GM18873 (cell line): ENCODE measurements around the gene GPC6.

Source experiments
- ATAC-seq: cut with Tn5 transposase; IDR thresholded peaks from one replicate; pipeline ENCODE4 v1.9.1; 2021; ENCODE audit warnings: mild to moderate bottlenecking, moderate library complexity, moderate number of reproducible peaks; ENCODE audit not compliant: unreplicated experiment, low FRiP score

GPC6 gene

DNA sequence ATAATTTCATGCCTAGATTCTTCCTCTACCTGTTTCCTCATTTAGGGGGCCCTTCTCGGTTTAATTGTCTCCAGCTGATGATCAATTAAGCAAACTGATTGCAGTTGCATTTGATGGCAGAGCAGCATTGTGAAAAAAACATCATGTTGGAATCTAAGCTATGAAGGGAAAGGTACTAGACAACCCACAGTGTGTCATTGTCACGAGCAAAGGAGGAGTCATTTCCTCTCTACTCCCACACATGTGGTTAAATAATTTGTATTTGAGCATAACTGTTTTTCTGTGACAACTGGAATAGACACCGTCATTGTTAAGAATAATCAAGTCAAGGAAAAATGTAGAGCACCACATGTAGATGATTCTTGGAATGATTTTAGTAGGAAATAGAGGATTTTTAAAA, 1012.5 kb downstream of the GPC6 start:
- no peak for ATAC-seq

DNA sequence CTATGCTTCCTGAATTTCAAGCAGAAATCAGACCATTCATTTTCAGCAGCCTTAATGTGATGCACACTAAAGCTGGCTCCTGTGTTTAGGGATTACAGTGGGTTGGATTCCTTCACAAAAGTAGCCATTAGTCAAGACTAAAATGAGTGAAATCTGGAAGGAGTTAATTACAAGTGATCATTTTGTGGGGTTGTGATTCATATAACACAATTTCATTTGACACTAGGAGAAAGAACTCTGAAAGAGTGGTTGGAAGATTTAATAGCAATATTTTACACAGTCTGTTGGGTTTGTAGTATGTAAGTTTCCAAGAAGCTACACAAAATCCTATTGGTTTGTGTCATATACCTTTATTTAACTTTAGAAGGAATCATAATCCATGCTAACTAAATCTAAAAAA, 1015.9 kb downstream of the GPC6 start:
- no peak for ATAC-seq

- no peak for ATAC-seq
These were observed 1016.9 kb downstream of the GPC6 start for GRCh38 chr13:94243551-94243950.

DNA sequence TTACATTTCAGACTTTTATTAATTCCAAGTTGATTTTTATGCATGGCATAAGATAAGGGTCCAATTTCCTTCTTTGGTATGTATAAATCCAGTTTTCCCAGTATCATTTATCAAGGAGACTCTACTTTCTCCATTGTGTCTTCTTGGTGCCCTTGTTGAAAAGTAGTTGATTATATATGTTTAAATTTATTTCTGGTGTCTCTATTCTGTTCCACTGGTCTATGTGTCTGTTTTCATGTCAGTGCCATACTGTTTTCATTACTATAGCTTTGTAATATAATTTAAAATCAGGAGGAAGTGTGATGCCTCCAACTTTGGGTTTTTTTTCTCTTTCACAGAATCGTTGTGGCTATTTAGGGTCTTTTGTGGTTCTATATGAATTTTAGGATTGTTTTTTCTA, 1019.9 kb downstream of the GPC6 start:
- ATAC-seq: no peak

- ATAC-seq: no peak
These were observed 1021.3 kb downstream of the GPC6 start for GRCh38 chr13:94247890-94248289.

- ATAC-seq: no peak
These were observed 1022.0 kb downstream of the GPC6 start for GRCh38 chr13:94248454-94249228.

- no peak for ATAC-seq
These were observed 1022.9 kb downstream of the GPC6 start for GRCh38 chr13:94249512-94249911.

DNA sequence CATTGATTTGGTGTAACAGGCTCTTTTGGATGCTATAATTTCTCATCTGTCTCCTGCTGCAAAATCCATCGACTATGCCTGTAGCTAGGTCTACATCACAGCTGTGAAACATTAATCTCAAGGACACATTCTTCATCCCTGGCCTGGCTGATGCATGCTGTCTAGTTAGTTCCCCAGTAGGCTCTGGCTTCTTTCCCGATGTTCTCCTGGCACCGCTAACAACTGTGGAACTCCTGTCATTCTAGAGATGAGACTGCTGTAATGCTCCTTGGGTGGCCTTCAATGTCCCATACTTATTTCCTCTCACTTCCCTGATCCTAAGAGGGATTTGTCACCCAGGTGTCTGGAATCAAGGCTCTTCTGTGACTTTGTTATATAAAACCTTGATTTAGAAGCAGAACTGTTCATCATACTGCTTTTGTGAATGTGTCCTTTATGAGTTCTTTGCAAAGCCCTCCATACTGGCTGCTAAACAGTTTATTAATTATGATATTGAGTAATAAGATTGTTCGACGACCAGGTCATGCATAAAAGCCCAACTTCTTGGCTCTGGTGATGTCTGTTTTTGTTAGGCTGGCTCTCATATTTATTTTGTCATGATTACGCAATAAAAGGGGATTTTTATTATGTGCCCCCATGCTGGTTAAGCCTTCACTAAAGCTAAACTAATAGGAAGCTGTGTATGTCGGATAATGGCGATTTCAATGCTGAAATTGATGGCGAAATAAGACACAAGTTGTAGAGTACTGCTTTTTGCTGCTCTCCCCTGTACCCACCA, 1025.4 kb downstream of the GPC6 start:
- no peak for ATAC-seq

DNA sequence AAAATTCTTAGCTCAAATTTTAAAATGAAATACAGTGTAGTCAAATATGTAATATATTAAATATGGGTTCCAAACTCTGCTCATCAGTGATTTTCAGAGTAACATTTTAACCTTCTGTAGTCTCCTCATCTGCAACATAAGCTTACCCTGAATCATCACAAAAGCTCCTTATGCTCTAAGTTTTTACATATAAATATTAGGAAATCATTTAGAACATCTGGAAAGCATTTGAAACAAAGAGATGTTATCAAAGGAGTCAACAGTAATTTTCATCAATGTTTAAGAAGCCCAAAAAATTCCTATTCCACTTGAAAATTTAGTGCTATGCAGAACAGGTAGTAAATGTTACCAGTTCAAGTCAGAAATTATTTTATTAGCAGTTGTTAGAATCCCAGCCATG, 1028.1 kb downstream of the GPC6 start:
- no peak for ATAC-seq

- no peak for ATAC-seq
These were observed 1030.1 kb downstream of the GPC6 start for GRCh38 chr13:94256721-94257120.

- ATAC-seq: no peak
These were observed 1033.4 kb downstream of the GPC6 start for GRCh38 chr13:94259984-94260383.

- no peak for ATAC-seq
These were observed 1034.6 kb downstream of the GPC6 start for GRCh38 chr13:94261163-94261562.

- ATAC-seq: no peak
These were observed 1036.4 kb downstream of the GPC6 start for GRCh38 chr13:94263038-94263437.

DNA sequence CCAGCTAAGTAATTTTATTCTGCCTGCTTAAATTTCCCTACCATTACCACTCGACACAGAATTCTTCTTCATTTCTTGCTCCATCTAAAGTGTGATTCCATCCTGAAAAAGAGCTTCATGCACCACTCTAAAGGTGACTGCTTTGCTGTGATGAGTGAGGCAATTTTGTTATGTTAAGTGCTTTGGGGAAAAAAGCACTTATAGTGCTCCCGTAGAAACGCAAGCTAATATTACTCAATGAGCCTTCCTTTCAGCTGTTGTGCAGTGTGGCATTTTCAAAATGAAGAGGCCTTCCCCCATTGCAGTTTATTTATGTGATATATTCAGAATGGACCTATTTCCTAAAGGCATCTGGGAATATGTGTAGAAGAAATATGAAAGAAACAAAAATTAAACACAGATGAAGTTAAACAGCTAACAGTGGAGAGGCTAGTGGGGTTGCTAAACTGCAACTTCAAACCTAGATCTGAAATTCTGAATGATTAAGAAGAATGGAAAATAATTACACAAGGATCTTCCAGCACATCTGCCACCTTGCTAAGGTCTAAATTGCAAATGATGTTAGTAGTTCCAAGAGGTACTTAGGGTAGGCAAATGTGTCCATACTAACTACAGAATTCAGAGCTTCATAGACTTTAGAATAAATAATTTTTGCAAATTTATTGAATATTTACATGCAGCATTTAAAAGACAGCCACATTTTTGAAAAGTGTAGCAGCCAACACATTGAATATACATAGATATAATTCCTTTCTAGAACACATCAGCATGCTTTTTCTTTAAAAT, 1041.2 kb downstream of the GPC6 start:
- no peak for ATAC-seq

GRCh38 chr13:94268661-94269060, 1042.1 kb downstream of the GPC6 start:
- no peak for ATAC-seq

GRCh38 chr13:94269557-94269956, 1043.0 kb downstream of the GPC6 start:
- no peak for ATAC-seq

- ATAC-seq: no peak
These were observed 1043.9 kb downstream of the GPC6 start for GRCh38 chr13:94270556-94270955.

- no peak for ATAC-seq
These were observed 1045.4 kb downstream of the GPC6 start for GRCh38 chr13:94272038-94272437.

DNA sequence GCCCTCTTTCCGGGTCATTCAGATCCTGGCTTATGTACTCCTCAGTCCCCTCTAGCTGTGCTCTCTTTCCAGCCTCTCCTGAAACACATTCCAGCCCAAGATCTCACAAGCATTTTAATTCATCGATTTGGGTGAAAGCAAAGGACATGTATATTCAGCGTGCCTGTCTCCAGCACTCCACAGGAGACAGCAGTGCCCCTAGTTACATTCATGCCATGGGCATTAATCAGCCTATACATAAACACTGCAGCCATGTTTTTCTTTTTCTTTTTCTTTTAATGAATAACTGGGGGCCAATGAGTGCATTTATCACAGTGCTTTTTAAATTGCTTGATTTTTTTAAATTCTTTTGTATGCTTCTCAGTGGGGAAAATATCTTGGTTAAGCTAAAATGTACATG, 1053.7 kb downstream of the GPC6 start:
- no peak for ATAC-seq

GRCh38 chr13:94280845-94281244, 1054.2 kb downstream of the GPC6 start:
- ATAC-seq: no peak

GRCh38 chr13:94286581-94286980, 1060.0 kb downstream of the GPC6 start:
- no peak for ATAC-seq
